SW480 (cell line): ENCODE measurements around the gene ELANE.
"Not testable (repeated sequence)": the region's sequence is repeated elsewhere in the genome, so short reads cannot be mapped to it uniquely, and the experiment has no call there.

ENCODE experiments used
- DNase-seq: peaks from one replicate; pipeline ENCODE4 v3.0.0-alpha.2; 2016; ENCODE audit warnings: low spot score

Gene ELANE

GRCh38 chr19:842802-843179 is 9.3 kb upstream of the ELANE start:
- not testable (repeated sequence) for DNase-seq

- DNase-seq, result peak; percentile 35
Measured at GRCh38 chr19:843180-843835, 8.8 kb upstream of the ELANE start.

GRCh38 chr19:843836-844545 is 8.1 kb upstream of the ELANE start:
- no peak for DNase-seq

- DNase-seq, result peak; percentile 28
Measured at GRCh38 chr19:844546-844971, 7.5 kb upstream of the ELANE start.

- no peak for DNase-seq
Measured at GRCh38 chr19:845707-846521, 6.2 kb upstream of the ELANE start.

- DNase-seq, result no peak
Measured at GRCh38 chr19:848386-848921, 3.6 kb upstream of the ELANE start.

GRCh38 chr19:849195-849594 is 2.9 kb upstream of the ELANE start:
- DNase-seq, result not testable (repeated sequence)

- DNase-seq, result peak; percentile 32
Measured at GRCh38 chr19:850221-850978, 1.7 kb upstream of the ELANE start.

GRCh38 chr19:850979-851335 is 1.1 kb upstream of the ELANE start:
- no peak for DNase-seq

- no peak for DNase-seq
Measured at GRCh38 chr19:853014-853585, 997 bp downstream of the ELANE start.

GRCh38 chr19:853614-854220 is 1.6 kb downstream of the ELANE start:
- DNase-seq, result not testable (repeated sequence)

GRCh38 chr19:854549-854948 is 2.4 kb downstream of the ELANE start:
- DNase-seq, result no peak

GRCh38 chr19:855142-855541 is 3.0 kb downstream of the ELANE start:
- no peak for DNase-seq

- DNase-seq, result no peak
Measured at GRCh38 chr19:855566-856120, 3.5 kb downstream of the ELANE start.

- DNase-seq, result no peak
Measured at GRCh38 chr19:858284-858683, 6.2 kb downstream of the ELANE start.

- DNase-seq, result no peak
Measured at GRCh38 chr19:858868-859843, 7.1 kb downstream of the ELANE start, which contains the start of gene CFD. Gene CFD (plus strand): TSS chr19:859664. CDS start chr19:859690, 26 bp downstream.

- no peak for DNase-seq
Measured at GRCh38 chr19:861141-861755, 9.1 kb downstream of the ELANE start.

GRCh38 chr19:861756-862580 is 9.9 kb downstream of the ELANE start:
- peak; percentile 65 for DNase-seq
